Ascending aorta (tissue), 2 donors: ENCODE measurements around the gene ACTL6B. TPM values are rescaled to one million over a fixed set of nuclear protein-coding genes. Genes with fewer than 3 reads are reported as not detected.
"Not testable (repeated sequence)": the region's sequence is repeated elsewhere in the genome, so short reads cannot be mapped to it uniquely, and the experiment has no call there.

Source experiments
- DNase-seq, 2 donors: peaks; one replicate each; pipeline ENCODE4 v3.0.0-alpha.2; 2019; ENCODE audit warnings: low spot score in 2 of 2
- H3K27ac ChIP-seq, 2 donors: fragments of 200-600 bp; sonication (generic); one replicate each; pipeline ENCODE4 v1.5.1; 2016 to 2017; ENCODE audit warnings: mild to moderate bottlenecking in 1 of 2
- H3K27me3 ChIP-seq: fragments of 200-600 bp; sonication (generic); one replicate; pipeline ENCODE4 v1.5.1; 2017
- H3K36me3 ChIP-seq, 2 donors: fragments of 200-600 bp; sonication (generic); one replicate each; pipeline ENCODE4 v1.5.1; 2016
- H3K4me1 ChIP-seq, 2 donors: fragments of 200-600 bp; sonication (generic); one replicate each; pipeline ENCODE4 v1.5.1; 2016 to 2017; ENCODE audit warnings: mild to moderate bottlenecking in 1 of 2
- H3K4me3 ChIP-seq, 2 donors: fragments of 200-600 bp; sonication (generic); one replicate each; pipeline ENCODE4 v1.5.1; 2016 to 2017; ENCODE audit warnings: mild to moderate bottlenecking in 1 of 2
- H3K9me3 ChIP-seq, 2 donors: fragments of 200-600 bp; sonication (generic); one replicate each; pipeline ENCODE4 v1.5.1; 2016
- CTCF ChIP-seq, 3 experiments: fragments of 200-600 bp in 2 of 3; fragments of 450-650 bp in 1 of 3; sonication (generic) in 2 of 3; IDR thresholded peaks; one replicate each; pipeline ENCODE4 v1.5.1; 2016 to 2019; ENCODE audit warnings: antibody characterized with exemption in 3 of 3, mild to moderate bottlenecking in 1 of 3, moderate library complexity in 1 of 3
- intact Hi-C: fragments of 100-400 bp; cut with DNase I; formaldehyde crosslinking; loops from one replicate; pipeline ENCODE4 v1.15.1; 2023
- total RNA-seq: library from RNA; depleted of rRNA; stranded (reverse); fragments of >200 nt; gene quantifications from one replicate; pipeline ENCODE4 v1.1.0, GENCODE V29; 2016

The ACTL6B gene
- not detected for total RNA-seq

GRCh38 chr7:100655908-100656674 lies at the start of gene ACTL6B:
ACTL6B (minus strand) TSS chr7:100656448; CDS start chr7:100656354, 94 bp downstream.
- TF ChIP-seq CTCF (IDR thresholded peaks at IDR 0.05): no peak
- DNase-seq: no peak
- intact Hi-C loops: no loop called here
- Histone ChIP-seq H3K4me3 (no peak within 1 kb of the TSS), H3K27me3 (peaks cover 15% of the 10 kb centered on the region), H3K36me3 (no peaks in the 10 kb centered on the region), H3K4me1 (no peaks in the 10 kb centered on the region), H3K27ac (no peak within 1 kb of the TSS), H3K9me3 (no peaks in the 10 kb centered on the region)

GRCh38 chr7:100705320-100705752 lies 49.1 kb upstream of the ACTL6B start:
- DNase-seq: peak in 1 of 2 donors; percentile 88
- H3K4me1 ChIP-seq: peaks cover 7 to 10% of the 10 kb centered on the region in 2 donors

GRCh38 chr7:100701089-100701488 lies 44.8 kb upstream of the ACTL6B start:
- H3K9me3 ChIP-seq, H3K27me3 ChIP-seq, H3K4me1 ChIP-seq, H3K27ac ChIP-seq, DNase-seq, H3K4me3 ChIP-seq, H3K36me3 ChIP-seq: not testable (repeated sequence)
- intact Hi-C loops: loop anchor here (10.0 kb wide), 1 partner anchor 544 kb away; the partner anchor contains the start of gene FIS1

More at GRCh38 chr7:100705320-100705752, 49.1 kb upstream of the ACTL6B start:
- H3K9me3 ChIP-seq: no peaks in the 10 kb centered on the region
- no peaks in the 10 kb centered on the region for H3K36me3 ChIP-seq
- intact Hi-C loops: loop anchor here (1.0 to 10.0 kb wide), 8 partner anchors 11 to 539 kb away; partner anchors contain the start of genes FIS1, GIGYF1, SLC12A9 and UFSP1
- peak; percentile 88 to 90 (median 88) for TF ChIP-seq CTCF (IDR thresholded peaks at IDR 0.05)
- H3K27ac ChIP-seq: peak overlapping the region; percentile 90 to 96
- H3K4me3 ChIP-seq: peak overlapping the region; percentile 89 to 99
- H3K27me3 ChIP-seq: no peaks in the 10 kb centered on the region

DNA sequence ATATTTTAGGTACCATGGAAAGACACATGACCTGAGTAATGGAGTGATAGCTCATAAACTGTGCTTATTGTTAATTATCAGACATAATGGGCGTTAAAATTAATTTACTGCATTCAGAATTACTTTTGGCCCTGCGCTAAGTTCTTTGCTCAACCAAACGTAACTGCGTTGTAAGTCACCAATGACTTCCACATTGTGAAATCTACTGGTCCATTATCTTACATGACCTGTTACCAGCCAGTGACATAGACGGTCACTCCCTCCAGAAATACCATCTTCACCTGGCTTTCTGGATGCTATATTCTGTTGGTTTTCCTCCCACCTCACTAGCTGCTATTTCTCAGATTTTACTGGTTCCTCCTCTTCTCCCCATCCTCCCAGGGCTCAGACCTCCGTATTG lies 42.8 kb upstream of the ACTL6B start:
- no peak for DNase-seq
- H3K36me3 ChIP-seq: no peaks in the 10 kb centered on the region
- TF ChIP-seq CTCF (IDR thresholded peaks at IDR 0.05): no peak
- intact Hi-C loops: loop anchor here (10.0 kb wide), 1 partner anchor 544 kb away; the partner anchor contains the start of gene TRAPPC14
- peaks cover 0 to 3% of the 10 kb centered on the region in 2 donors for H3K4me1 ChIP-seq
- no peak overlapping the region for H3K27ac ChIP-seq
- H3K4me3 ChIP-seq: no peak overlapping the region
- H3K27me3 ChIP-seq: no peaks in the 10 kb centered on the region
- no peaks in the 10 kb centered on the region for H3K9me3 ChIP-seq

GRCh38 chr7:100696123-100696521 lies 39.9 kb upstream of the ACTL6B start:
- no peak for DNase-seq
- Histone ChIP-seq H3K36me3 (no peaks in the 10 kb centered on the region), H3K27ac (no peak overlapping the region), H3K4me3 (no peak overlapping the region), H3K27me3 (no peaks in the 10 kb centered on the region), H3K9me3 (no peaks in the 10 kb centered on the region), H3K4me1 (peaks cover 10 to 21% of the 10 kb centered on the region in 2 donors)
- intact Hi-C loops: loop anchor here (10.0 kb wide), 1 partner anchor 541 kb away; the partner anchor contains the start of gene TRAPPC14
- TF ChIP-seq CTCF (IDR thresholded peaks at IDR 0.05): no peak
